WI38 (cell line): ENCODE data around the gene FBXO15.

Experiments
- H3K4me3 ChIP-seq: 2 replicates; pipeline ENCODE4 v1.5.1; 2011; ENCODE audit warnings: low read depth, mild to moderate bottlenecking, control low read depth, low read length
- CTCF ChIP-seq: IDR thresholded peaks from 2 replicates; pipeline ENCODE4 v1.5.1; 2012; ENCODE audit warnings: low read depth, mild to moderate bottlenecking, control low read depth, low read length

Gene FBXO15

GRCh38 chr18:74147779-74148542 is at the start of gene FBXO15, which contains the start of gene TIMM21:
TSS of gene FBXO15 (minus strand) at chr18:74147834. CDS start at chr18:74147785, 49 bp downstream.
TSS of gene TIMM21 (plus strand) at chr18:74148523. CDS start at chr18:74148809, 286 bp downstream.
- no peak for TF ChIP-seq CTCF
- peak within 1 kb of the TSS; percentile 94 for H3K4me3 ChIP-seq

GRCh38 chr18:74196220-74197119 is 48.8 kb upstream of the FBXO15 start:
- 0 out of 2 replicates have a peak overlapping the region, but pooled peaks have one; percentile 25 for H3K4me3 ChIP-seq
- TF ChIP-seq CTCF: peak; percentile 73

GRCh38 chr18:74194691-74195090 is 47.1 kb upstream of the FBXO15 start:
- no peak overlapping the region for H3K4me3 ChIP-seq
- no peak for TF ChIP-seq CTCF

- no peak overlapping the region for H3K4me3 ChIP-seq
- no peak for TF ChIP-seq CTCF
Measured at GRCh38 chr18:74191577-74191976, 43.9 kb upstream of the FBXO15 start.

- no peak for TF ChIP-seq CTCF
- H3K4me3 ChIP-seq: no peak overlapping the region
Measured at GRCh38 chr18:74190086-74190485, 42.5 kb upstream of the FBXO15 start.

- no peak overlapping the region for H3K4me3 ChIP-seq
Measured at GRCh38 chr18:74186661-74187060, 39.0 kb upstream of the FBXO15 start.

More at GRCh38 chr18:74186661-74187060, 39.0 kb upstream of the FBXO15 start:
- TF ChIP-seq CTCF: no peak
